Measurements from ENCODE around the gene ROR2.

- TF ChIP-seq CBX5 (CRISPR knock-in tag; IDR thresholded peaks at IDR 0.05; ENCODE audit: borderline replicate concordance): no peak
- no peak for TF ChIP-seq TBP (CRISPR knock-in tag; IDR thresholded peaks at IDR 0.05)
- no peak for TF ChIP-seq POLR2A (IDR thresholded peaks at IDR 0.05; ENCODE audit: insufficient read depth in 1 of 2, low read depth in 2 of 2, low read length in 2 of 2)
- TF ChIP-seq SOX13 (IDR thresholded peaks at IDR 0.05): no peak
- no peak for TF ChIP-seq SOX13 (CRISPR knock-in tag; conservative IDR thresholded peaks at IDR 0.05 in 1 of 2, IDR thresholded peaks at IDR 0.05 in 1 of 2)
- TF ChIP-seq ZNF512 (CRISPR knock-in tag; IDR thresholded peaks at IDR 0.05): no peak
- TF ChIP-seq SP1 (IDR thresholded peaks at IDR 0.05): no peak
- TF ChIP-seq SP1 (CRISPR knock-in tag; IDR thresholded peaks at IDR 0.05): no peak
- no peak for TF ChIP-seq FOXM1 (CRISPR knock-in tag; IDR thresholded peaks at IDR 0.05)
- TF ChIP-seq IRF9 (CRISPR knock-in tag; IDR thresholded peaks at IDR 0.05; ENCODE audit: borderline replicate concordance): no peak
- TF ChIP-seq ZFP41 (CRISPR knock-in tag; IDR thresholded peaks at IDR 0.05; ENCODE audit: borderline replicate concordance): no peak
- TF ChIP-seq ZNF124 (CRISPR knock-in tag; IDR thresholded peaks at IDR 0.05): no peak
- TF ChIP-seq ZNF33A (CRISPR knock-in tag; IDR thresholded peaks at IDR 0.05; ENCODE audit: borderline replicate concordance): no peak
Observed at GRCh38 chr9:91756510-91756780, 193.6 kb downstream of the ROR2 start.
